GM12801 (cell line): ENCODE data around the gene RAB7B.
A peak's percentile ranks its signal among the peaks of the same experiment; 100 is the strongest.

ENCODE experiments used
- TF ChIP-seq, protein P1 (sequence below): IDR thresholded peaks from one replicate; pipeline ENCODE4 v1.5.1; 2011; ENCODE audit warnings: control low read depth; ENCODE audit not compliant: insufficient read length; ENCODE audit errors: extremely low read depth

Gene RAB7B

DNA sequence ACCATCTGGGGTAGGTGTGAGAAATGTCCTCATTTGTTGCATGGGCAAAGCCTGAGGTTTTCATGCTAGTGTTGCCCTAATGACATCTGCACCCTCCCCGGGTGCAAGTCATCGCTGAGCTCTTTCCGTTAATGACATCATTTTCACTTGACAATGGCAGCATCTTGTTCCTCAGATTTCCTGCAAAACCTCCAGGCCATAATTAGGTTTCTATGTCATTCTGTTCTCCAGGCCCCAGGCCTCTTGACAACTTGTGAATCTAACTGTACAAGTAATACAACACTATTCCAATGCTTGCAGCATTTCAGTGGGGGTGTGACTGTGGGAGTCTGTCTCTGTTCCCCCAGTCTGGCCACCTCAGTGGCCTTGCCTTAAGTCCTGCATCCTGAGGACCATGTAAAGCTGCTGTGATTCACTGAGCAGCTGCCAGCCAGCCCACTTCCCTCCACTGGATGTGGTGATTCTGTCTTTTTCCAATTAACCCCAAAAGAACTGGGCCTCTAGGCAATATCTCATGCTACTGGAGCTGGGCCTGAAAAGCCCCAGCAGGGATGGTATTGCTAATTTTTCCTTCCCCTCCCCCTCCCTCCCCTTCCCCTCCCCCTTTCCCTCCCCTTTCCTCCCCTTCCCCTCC lies 22.8 kb downstream of the RAB7B start:
- TF ChIP-seq, protein P1, sequence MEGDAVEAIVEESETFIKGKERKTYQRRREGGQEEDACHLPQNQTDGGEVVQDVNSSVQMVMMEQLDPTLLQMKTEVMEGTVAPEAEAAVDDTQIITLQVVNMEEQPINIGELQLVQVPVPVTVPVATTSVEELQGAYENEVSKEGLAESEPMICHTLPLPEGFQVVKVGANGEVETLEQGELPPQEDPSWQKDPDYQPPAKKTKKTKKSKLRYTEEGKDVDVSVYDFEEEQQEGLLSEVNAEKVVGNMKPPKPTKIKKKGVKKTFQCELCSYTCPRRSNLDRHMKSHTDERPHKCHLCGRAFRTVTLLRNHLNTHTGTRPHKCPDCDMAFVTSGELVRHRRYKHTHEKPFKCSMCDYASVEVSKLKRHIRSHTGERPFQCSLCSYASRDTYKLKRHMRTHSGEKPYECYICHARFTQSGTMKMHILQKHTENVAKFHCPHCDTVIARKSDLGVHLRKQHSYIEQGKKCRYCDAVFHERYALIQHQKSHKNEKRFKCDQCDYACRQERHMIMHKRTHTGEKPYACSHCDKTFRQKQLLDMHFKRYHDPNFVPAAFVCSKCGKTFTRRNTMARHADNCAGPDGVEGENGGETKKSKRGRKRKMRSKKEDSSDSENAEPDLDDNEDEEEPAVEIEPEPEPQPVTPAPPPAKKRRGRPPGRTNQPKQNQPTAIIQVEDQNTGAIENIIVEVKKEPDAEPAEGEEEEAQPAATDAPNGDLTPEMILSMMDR: no peak

DNA sequence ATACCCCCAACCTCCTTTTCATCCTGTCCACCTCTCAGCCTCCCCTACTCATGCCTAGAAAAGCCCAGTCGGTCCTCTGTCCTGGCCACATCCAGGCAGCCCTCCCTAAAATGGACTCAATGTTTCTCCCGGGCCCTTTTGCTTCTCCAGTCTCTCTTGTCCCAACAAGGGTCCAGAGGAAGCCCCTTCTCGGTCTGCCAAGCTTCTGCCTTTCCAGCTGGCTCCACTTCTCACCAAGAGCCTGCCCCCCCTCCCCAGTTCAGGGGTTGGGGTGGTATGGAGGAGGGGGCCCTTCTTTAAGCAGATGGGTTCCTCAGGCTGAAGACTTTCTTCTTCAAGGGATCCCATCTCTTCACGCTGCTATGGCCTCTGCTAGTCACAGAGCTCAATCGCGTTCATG lies 23.9 kb downstream of the RAB7B start:
- TF ChIP-seq, protein P1: no peak

GRCh38 chr1:205978676-205979075 lies 24.5 kb downstream of the RAB7B start:
- TF ChIP-seq, protein P1: no peak

DNA sequence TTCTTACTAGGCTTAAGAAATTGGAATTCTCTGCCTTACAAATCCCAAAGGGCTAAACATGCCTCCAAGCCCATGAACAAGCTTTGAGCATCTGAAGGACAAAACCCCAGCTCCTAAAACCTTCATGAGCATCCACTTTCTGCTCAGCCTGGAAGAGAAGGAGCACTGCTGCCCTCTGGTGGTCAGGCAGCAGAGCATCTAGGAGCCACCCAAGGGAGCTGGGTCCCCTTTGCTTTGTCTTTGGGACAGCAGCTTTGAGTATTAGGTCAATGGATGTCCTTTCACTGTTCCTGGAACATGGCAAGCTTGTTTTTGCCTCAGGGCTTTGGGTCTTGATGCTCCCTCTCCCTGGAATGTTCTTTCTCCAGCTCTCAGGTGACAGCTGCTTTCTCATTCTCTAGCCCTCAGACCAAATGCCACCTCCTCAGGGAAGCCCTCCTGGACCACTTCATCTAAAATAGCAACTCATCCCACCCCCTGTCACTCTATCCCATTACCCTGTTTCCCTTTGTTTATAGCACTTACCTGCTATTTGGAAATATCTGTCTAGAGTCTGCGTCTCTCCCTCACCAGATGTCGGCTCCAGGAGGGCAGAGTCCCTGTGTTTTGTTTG lies 25.7 kb downstream of the RAB7B start:
- TF ChIP-seq, protein P1: peak; percentile 64

GRCh38 chr1:205976708-205977401 lies 26.3 kb downstream of the RAB7B start:
- TF ChIP-seq, protein P1: no peak

DNA sequence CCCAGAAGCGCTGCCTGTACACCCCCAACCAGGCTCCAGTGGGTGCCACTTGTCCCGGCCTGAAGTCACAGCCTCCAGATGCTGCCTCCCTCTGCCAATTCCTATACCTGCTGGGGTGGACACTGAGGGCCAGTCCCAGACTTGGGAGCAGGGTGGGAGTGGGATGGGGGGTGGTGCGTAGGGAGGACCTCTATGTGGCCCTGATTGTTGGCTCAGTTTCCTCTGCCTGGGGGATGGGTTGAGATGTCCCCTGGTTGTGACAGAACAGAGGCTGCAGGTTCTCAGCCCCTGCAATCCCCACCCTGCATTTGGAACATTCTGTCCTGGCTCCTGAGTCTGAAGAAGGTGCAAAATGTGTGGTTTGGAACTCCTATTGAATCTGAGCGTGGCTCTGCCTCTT lies 27.2 kb downstream of the RAB7B start:
- TF ChIP-seq, protein P1: no peak

GRCh38 chr1:205975387-205975998 lies 27.7 kb downstream of the RAB7B start:
- TF ChIP-seq, protein P1: no peak
